ENCODE data around the gene ENGASE. TPM values are rescaled to one million over a fixed set of nuclear protein-coding genes. Genes with fewer than 3 reads are reported as not detected.

Gene ENGASE
- polyA plus RNA-seq, 4 donors, result 7.4 to 38.7 (median 21.5) TPM

- no peak for DNase-seq (ENCODE audit: low read depth in 4 of 4, low spot score in 3 of 4)
Measured at GRCh38 chr17:79132271-79133064, 57.8 kb downstream of the ENGASE start.

- no peak for DNase-seq (ENCODE audit: low read depth in 4 of 4, low spot score in 3 of 4)
Measured at GRCh38 chr17:79133214-79133613, 58.6 kb downstream of the ENGASE start.

GRCh38 chr17:79133985-79134384 lies 59.4 kb downstream of the ENGASE start:
- DNase-seq (ENCODE audit: low read depth in 4 of 4, low spot score in 3 of 4), result no peak

GRCh38 chr17:79135011-79135410 lies 60.4 kb downstream of the ENGASE start:
- no peak for DNase-seq (ENCODE audit: low read depth in 4 of 4, low spot score in 3 of 4)

GRCh38 chr17:79135628-79136405 lies 61.2 kb downstream of the ENGASE start:
- no peak for DNase-seq (ENCODE audit: low read depth in 4 of 4, low spot score in 3 of 4)

Other genes starting within 250 kb of the ENGASE start
- 10 to 100 TPM; 33.6 to 51.6 (median 45.5) TPM for gene USP36, start 234.0 kb upstream of the ENGASE start, polyA plus RNA-seq (ENCODE audit: insufficient read length in 4 of 4)
- under 1 TPM; 0.09 to 0.34 (median 0.13) TPM for gene CEP295NL, start 171.6 kb upstream of the ENGASE start, polyA plus RNA-seq (ENCODE audit: insufficient read length in 4 of 4)
- 100 to 1,000 TPM; 141 to 719 (median 191) TPM for gene TIMP2, start 149.4 kb upstream of the ENGASE start, polyA plus RNA-seq (ENCODE audit: insufficient read length in 4 of 4)
- gene LGALS3BP, start 94.9 kb upstream of the ENGASE start, polyA plus RNA-seq (ENCODE audit: insufficient read length in 4 of 4), result 100 to 1,000 TPM; 102 to 228 (median 160) TPM
- gene CANT1, start 65.1 kb upstream of the ENGASE start, polyA plus RNA-seq (ENCODE audit: insufficient read length in 4 of 4), result 10 to 100 TPM; 40.0 to 55.6 (median 45.9) TPM
- gene C1QTNF1, start 50.7 kb upstream of the ENGASE start, polyA plus RNA-seq (ENCODE audit: insufficient read length in 4 of 4), result 1 to 10 TPM; 2.7 to 9.4 (median 3.1) TPM